ENCODE data around the gene POLR3C. TPM values are rescaled to one million over a fixed set of nuclear protein-coding genes. Genes with fewer than 3 reads are reported as not detected.

Gene POLR3C
- total and polyA plus RNA-seq, 10 of the 15 experiments (the other 5 are each of a cell fraction or from before 2014, with no cell fraction given), result 13.0 to 44.8 (median 34.8) TPM

DNA sequence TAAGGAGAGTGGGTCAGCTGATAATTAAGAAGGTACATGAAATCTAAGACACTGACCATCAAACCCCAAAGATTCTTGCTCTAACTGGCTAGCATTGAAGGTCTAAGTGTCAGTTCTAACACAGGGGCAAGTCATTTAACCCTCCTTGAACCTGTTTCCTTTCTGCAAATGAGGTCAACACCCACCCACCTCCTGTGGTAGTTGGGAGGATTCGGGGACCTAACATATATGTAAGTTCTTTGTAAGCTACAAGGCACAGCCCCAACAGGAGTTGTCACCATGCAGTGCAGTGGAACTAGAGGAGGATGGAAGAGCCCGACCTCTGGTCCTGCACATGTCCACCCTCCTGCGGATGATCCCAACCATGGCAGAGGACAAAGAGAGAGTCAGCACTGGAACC is 23.8 kb downstream of the POLR3C start:
- ChIA-PET CTCF (interaction anchor here (1.1 to 8.2 kb wide), 7 partner anchors 10 to 164 kb away, joined by 3 to 172 read pairs (median 45); partner anchors contain the start of genes ITGA10, PIAS3, POLR3C and RNF115), SMC1A (ENCODE audit: uncharacterized antibody, unreplicated experiment) (interaction anchor here (0.6 to 5.5 kb wide), 6 partner anchors 11 to 132 kb away, joined by 3 to 54 read pairs (median 3); partner anchors contain the start of gene PIAS3), RAD21 (ENCODE audit: unreplicated experiment) (interaction anchor here (4.5 kb wide), 1 partner anchor 10 kb away, joined by 69 read pairs; the partner anchor contains the start of gene PIAS3), POLR2A (interaction anchor here (1.0 to 1.7 kb wide), 3 partner anchors 9 to 164 kb away, joined by 3 to 6 read pairs (median 5); partner anchors contain the start of gene PIAS3)
- H3K9me3 ChIP-seq (replicated peaks; ENCODE audit: control insufficient read depth, insufficient read depth, low read length), result no peaks in the 10 kb centered on the region
- H3K4me2 ChIP-seq (ENCODE audit: control insufficient read depth, insufficient read depth), result no peak overlapping the region
- no TSS peak for BruUV-seq (replicated peaks)
- no peak overlapping the region for H3K4me3 ChIP-seq
- no peak overlapping the region for H3K27ac ChIP-seq (ENCODE audit: control insufficient read depth, insufficient read depth)
- H3K27me3 ChIP-seq (replicated peaks in 1 of 2; ENCODE audit: control insufficient read depth in 2 of 2, insufficient read depth in 2 of 2, low read length in 1 of 2), result no peaks in the 10 kb centered on the region
- peaks cover 0 to 14% of the 10 kb centered on the region in 2 experiments for H3K36me3 ChIP-seq (ENCODE audit: control insufficient read depth in 2 of 2, insufficient read depth in 2 of 2, low read length in 1 of 2)
- H4K20me1 ChIP-seq (ENCODE audit: control insufficient read depth, insufficient read depth), result no peaks in the 10 kb centered on the region
- intact Hi-C loops (cut with micrococcal nuclease; ENCODE audit: unreplicated experiment) (no loop called here), in situ Hi-C loops (cut with MboI) (loop anchor here (5.0 kb wide), 1 partner anchor 159 kb away; no protein-coding TSS in a partner anchor)
- ATAC-seq, result no peak
- peaks cover 15% of the 10 kb centered on the region for H3K4me1 ChIP-seq (ENCODE audit: control insufficient read depth, insufficient read depth, low read length)
- WGBS (ENCODE audit: insufficient coverage, insufficient replicate concordance, low lambda C conversion rate, missing lambda C conversion rate), result 69% methylated on average over 3 of the region's 3 CpGs
- DNase-seq (ENCODE audit: low read depth, low spot score), result no peak
- no peaks in the 10 kb centered on the region for H3K79me2 ChIP-seq (ENCODE audit: control insufficient read depth, insufficient read depth, low read length)
- TF ChIP-seq, protein P1, sequence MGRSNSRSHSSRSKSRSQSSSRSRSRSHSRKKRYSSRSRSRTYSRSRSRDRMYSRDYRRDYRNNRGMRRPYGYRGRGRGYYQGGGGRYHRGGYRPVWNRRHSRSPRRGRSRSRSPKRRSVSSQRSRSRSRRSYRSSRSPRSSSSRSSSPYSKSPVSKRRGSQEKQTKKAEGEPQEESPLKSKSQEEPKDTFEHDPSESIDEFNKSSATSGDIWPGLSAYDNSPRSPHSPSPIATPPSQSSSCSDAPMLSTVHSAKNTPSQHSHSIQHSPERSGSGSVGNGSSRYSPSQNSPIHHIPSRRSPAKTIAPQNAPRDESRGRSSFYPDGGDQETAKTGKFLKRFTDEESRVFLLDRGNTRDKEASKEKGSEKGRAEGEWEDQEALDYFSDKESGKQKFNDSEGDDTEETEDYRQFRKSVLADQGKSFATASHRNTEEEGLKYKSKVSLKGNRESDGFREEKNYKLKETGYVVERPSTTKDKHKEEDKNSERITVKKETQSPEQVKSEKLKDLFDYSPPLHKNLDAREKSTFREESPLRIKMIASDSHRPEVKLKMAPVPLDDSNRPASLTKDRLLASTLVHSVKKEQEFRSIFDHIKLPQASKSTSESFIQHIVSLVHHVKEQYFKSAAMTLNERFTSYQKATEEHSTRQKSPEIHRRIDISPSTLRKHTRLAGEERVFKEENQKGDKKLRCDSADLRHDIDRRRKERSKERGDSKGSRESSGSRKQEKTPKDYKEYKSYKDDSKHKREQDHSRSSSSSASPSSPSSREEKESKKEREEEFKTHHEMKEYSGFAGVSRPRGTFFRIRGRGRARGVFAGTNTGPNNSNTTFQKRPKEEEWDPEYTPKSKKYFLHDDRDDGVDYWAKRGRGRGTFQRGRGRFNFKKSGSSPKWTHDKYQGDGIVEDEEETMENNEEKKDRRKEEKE (IDR thresholded peaks at IDR 0.05), result no peak
- TF ChIP-seq, protein P2, sequence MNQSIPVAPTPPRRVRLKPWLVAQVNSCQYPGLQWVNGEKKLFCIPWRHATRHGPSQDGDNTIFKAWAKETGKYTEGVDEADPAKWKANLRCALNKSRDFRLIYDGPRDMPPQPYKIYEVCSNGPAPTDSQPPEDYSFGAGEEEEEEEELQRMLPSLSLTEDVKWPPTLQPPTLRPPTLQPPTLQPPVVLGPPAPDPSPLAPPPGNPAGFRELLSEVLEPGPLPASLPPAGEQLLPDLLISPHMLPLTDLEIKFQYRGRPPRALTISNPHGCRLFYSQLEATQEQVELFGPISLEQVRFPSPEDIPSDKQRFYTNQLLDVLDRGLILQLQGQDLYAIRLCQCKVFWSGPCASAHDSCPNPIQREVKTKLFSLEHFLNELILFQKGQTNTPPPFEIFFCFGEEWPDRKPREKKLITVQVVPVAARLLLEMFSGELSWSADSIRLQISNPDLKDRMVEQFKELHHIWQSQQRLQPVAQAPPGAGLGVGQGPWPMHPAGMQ (IDR thresholded peaks at IDR 0.05; ENCODE audit: borderline replicate concordance), result no peak
- no peak overlapping the region for H2AFZ ChIP-seq (ENCODE audit: control insufficient read depth, low read depth, low read length)
- no peak for FAIRE-seq
- no peak overlapping the region for H3K9ac ChIP-seq (ENCODE audit: control insufficient read depth, insufficient read depth, low read length)

All from GM12878 (cell line).